OCI-LY7 (cell line): Measurements from ENCODE around the gene CNPY3.

Experiments used
- CTCF ChIP-seq: fragments of 200-600 bp; sonication (generic); conservative IDR thresholded peaks from 2 replicates; pipeline ENCODE4 v1.5.1; 2014; ENCODE audit warnings: mild to moderate bottlenecking, antibody characterized with exemption, low read length, moderate library complexity, mixed read lengths
- EZH2phosphoT487 ChIP-seq: fragments of 200-600 bp; sonication (generic); IDR thresholded peaks from 2 replicates; pipeline ENCODE4 v1.6.1; 2018; ENCODE audit warnings: low read depth, borderline replicate concordance, mild to moderate bottlenecking, mixed run types, antibody characterized with exemption, low read length, moderate library complexity, mixed read lengths

GRCh38 chr6:42971746-42972327 lies 42.6 kb downstream of the CNPY3 start:
- no peak for TF ChIP-seq CTCF
- no peak for TF ChIP-seq EZH2phosphoT487
